DMS79 (cell line): Measurements from ENCODE around the gene DYRK4.

Experiments
- DNase-seq: peaks from one replicate; lab custom pipeline; 2025; lab: John Stamatoyannopoulos, UW

Gene DYRK4

DNA sequence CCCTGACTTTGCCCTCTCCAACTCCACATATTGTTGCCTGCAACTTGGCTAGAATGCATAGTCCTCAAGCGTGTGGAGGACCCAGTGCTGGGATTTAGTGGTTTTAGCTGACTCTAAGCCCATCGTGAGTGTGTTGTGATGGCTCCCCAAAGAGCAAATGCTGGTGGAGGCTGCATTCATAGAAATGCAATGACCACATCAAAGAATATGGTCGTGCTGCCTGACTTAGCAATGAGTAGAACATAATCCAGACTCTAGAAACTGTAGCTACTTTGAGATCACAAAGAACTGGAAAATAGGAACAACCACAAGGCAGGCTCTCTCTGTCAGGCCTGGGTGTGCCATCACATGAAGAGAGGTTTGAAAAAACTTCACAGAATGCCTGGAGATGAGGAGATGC is 1.3 kb downstream of the DYRK4 start:
- DNase-seq, result no peak

DNA sequence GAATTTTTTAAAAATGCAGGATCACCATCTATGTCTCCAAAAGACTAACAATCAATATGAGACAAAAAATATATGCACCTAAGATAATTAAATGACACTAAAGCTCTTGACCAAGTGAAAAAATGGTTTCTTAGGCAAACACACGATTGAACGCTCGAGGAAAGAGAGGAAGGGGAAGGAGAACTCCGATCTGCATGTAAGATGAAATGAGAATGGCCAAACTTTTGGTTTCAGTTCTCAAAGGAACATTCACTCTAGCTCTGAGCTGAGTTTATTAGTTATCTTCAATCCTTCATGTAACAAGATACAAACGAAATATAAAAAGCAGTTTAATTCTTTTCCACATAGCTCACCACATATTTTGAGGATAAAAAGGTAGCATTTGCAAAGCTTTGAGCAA is 2.8 kb downstream of the DYRK4 start:
- DNase-seq, result no peak

DNA sequence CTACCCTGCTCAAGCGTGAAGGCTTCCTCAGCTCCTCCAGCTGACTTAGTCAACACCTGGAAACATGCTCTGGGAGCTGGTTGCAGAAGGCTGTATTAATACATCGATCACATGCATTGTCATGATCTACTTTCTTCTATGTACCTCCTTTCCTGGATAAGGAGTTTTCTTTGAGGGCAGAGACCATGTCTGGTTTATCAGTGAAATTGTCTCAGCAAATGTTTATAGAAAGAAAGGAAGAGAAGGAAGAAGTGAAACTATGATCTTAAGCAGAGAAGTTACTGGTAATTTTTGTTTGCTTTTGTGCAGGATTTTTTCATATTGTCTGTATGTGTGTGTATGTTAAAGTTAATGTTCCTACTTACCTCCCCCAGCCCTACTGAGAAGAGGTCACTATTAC is 4.5 kb downstream of the DYRK4 start:
- DNase-seq, result no peak

DNA sequence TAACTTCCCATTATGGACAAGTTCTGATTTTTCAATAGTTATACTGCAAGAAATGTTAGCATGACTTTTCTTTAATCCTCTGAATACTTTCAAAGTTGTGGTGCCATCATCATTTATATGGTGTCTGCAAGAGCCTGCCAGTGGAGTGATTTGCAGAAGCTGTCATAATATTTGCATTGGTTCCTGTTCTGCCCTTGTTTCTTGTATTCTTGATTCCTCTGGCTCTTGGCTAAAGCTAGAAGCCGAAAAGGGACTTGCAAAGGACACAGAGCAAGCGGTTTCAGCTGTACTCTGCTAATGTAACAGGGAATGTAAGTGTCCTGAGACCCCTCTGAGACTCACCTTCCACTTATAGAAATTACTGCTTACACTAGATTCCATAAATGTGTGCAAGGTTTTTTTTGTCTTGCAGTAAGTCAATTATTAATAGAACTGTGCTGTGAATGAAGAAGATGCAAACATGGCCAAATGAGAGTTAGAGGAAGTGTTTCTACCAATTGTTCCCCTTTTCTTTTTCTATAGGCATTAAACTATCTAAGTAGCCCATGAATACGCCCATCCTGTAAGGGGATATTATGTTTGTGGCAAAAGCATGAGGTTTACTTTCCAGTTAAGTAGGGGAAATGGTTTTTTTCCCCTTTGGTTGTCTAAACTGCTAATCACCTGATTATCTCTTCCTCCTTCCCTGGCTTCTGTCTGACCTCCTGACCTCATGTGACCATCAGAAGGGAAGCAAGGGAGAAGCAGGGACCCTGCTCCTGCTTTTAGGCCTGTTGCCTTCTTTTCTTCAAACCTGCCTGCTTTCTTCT is 5.3 kb downstream of the DYRK4 start:
- no peak for DNase-seq

DNA sequence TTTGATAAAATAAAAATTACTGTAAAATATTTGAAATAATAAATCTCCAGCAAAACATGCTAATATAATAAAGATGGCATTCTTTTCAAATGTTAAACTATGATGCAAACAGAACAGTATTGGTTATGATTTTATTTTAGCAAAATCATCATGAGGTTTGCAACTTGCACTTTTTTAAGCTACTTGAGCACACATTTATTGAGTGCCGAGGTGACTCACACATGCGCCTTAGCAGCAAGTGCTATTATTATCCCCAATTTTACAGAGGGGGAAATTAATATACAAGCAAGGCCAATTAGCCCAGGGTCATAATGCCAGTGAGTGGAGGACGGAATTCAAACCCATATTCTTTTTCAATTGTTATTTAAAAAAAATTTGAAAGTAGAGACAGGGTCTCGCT is 7.3 kb downstream of the DYRK4 start:
- no peak for DNase-seq

DNA sequence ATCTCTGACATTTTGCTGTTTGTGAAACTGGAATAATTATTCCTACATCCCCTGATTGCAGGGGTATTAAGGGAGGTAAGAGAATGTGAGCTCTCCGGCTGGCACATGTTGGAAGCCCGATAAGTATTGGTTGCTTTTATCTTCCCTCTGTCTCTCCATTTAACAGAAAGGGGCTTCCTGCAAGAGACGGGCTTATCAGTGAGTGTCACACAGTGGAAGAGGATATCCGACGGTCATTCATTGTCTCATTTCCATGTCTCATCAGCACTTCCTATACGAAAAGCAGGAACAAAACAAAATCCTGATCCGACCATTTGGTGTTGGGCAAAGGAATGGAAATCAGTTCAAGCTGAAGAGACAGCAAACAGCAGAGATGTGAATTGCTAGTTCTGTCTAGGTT is 10.7 kb downstream of the DYRK4 start:
- DNase-seq, result no peak

DNA sequence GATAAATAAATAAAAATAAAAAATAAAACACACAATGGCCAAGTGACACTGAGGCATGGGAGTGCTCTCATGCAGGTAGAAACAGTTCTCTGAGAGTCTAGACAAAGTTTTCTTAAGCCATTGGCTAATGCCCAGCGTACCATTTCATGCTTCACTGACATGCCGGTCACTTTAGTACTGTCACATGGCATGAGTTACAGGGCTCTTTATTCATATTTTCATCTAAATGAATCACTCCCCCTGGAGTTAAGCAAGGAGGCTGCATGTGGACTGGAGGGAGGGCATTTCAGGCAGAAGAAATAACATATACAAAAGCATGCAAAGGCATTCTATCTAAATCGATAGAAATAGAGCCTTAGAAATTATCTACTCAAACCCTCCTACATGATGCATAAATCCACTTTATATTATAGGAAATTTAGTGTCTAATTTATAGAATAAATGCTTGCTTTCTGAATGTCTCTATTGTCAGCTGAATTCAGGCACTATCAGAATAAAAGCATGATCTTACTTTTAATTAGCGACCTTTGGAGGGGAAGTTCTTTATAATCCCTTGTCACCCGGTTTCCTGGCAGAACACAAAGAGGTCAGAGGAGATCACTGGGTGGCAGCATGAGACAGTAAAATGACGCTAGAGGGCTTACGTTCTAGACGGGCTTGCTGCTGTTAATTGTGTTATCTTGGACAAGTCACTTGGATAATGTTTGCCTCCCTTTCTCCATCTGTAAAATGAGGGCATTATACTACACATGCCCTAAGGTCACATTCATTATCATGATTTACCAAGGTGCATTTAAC is 17.5 kb downstream of the DYRK4 start:
- no peak for DNase-seq

DNA sequence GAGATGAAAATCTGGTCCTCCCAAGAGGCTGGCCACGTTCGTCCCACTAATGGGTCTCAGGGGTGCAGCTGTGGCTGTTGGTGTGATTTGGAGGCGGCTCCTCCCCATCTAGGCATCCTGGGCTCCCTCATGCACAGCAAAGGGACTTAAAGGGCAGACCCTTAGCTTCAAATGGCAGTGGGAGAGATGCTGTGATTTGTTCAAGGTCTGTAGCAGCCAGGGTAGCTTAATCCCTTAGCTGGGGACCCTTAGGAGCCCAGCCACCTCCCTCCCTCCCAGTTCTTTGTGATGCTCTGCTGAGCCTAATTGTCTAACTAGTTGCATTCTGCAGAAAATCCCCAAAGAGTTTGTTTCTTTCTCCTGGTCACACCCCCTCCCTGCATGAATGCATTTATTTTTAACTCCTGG is 18.3 kb downstream of the DYRK4 start:
- no peak for DNase-seq

DNA sequence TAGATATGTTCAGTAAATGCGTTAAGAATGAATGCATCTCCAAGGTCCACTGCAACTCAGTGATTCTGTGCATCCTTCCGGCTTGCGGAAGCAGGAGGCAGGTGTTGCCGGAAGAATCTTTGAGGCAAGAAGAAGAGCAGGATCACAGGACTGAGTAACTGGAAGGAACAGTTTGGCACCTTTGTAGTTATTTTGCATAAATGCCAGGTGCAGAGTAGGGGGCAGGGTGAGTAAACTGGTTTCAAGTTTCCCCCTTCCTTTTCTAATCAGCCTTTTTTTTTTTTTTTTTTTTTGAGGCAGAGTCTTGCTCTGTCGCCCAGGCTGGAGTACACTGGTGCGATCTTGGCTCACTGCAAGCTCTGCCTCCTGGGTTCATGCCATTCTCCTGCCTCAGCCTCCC is 22.3 kb downstream of the DYRK4 start:
- DNase-seq, result no peak

DNA sequence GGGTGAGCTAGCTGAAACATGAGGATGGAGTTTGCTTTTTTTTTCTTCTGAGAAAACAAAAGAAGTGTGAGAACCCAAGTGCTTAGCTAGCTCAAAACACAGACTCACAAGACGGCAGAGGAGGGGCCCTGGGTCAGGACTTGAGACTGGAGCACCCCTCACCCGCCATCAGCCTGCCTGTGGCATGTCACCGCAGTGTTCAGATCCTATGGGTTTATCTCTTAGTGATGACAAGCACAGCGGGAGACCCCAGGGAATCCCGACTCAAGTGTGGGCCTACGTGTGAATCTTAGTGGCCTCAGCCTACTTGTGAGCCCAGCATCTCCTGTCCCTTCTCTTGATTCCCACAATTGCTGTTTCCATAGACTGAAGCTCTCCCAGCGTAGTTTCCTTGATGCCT is 22.9 kb downstream of the DYRK4 start:
- DNase-seq, result no peak

DNA sequence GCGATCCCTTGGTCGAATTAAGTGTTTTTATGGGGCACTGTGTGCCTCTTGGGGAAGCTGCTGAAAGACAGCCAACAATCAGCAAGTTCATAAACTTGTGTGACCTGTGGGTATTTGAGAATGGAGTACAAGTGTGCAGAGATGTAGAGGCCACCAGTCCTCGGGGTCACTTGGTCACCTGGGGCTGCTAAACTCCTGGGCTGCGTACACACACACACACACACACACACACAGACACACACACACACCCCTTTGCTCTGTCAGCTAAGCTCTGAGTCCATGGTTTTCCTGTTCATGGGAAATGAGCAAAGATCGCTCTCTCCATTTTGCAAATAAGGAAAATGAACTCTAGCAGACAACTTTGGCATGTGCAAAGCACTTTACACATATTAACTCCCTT is 24.5 kb downstream of the DYRK4 start:
- DNase-seq, result no peak

DNA sequence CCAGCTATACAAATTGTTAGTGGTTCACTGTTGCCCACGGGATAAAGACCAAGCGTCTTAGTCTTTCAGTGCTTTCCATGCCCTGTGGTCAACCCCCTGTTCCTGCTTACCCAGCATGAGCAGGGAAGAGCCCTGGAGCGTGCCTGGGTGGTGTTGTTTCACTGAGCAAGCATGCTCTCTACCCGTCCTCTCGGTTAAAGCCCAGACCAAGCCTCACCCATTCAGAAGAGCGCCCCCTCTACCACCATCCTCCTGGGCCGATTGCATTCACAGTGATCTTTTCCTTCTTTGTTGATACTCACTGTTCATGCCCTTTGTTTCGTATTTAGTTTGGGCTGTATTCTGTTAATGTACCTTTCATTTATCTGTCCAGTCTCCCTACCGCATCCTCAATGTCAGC is 25.1 kb downstream of the DYRK4 start:
- DNase-seq, result no peak

DNA sequence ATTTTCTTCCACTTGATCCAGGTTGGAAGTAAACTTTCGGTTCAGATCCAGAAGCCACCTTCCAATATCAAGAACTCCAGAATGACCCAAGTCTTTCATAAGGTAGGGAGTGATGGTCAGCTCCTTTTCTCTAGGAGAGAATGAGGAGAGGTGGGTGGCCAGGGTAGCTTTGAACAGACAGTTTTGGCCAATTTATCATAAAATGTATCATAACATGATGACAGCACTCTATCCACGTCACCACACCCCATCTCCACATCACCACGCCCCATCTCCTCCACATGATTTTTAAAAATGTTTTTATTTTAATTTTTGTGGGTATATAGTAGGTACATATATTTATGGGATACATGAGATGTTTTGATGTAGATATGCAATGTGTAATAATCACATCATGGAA is 26.9 kb downstream of the DYRK4 start:
- DNase-seq, result no peak

DNA sequence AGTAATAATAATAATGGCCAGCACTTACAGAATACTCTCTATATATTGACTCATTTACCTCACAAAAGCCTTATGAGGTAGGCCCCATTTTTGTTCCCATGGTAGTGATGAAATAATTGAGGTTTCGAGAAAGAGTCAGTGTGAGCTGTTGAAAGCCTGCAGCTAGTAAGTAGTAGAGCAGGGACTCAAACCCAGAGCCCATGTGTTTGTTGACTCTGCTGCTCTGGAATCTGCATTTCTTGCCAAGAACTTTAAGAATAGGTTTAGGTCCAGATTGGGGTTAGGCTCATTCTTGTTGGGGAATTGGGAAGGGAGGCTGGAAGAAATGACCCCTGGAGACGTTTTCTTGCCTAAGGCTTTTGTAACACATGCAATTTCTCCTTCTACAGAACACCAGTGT is 27.9 kb downstream of the DYRK4 start:
- DNase-seq, result no peak

DNA sequence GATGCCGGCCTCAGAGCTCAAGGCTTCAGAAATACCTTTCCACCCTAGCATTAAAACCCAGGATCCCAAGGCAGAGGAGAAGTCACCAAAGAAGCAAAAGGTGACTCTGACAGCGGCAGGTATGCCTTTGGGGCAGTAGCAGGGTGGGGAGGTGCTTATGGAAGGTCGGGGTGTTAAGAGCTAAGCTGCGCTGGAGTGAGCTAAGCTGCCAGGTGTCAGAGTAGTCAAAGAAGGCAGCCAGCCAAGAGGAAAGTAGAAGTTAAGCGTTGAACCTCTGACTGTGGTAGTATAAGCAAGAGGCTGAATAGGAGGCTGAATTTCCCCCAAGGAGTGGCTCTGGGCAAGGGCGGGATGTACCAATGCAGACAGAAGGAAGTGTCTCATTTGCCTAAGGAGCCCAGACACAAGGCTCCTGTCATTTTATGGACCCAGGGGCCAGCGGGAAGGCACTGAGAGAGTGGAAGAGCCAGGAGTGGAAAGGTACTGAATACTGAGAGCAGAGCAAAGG is 29.2 kb downstream of the DYRK4 start:
- DNase-seq, result peak; percentile 64

DNA sequence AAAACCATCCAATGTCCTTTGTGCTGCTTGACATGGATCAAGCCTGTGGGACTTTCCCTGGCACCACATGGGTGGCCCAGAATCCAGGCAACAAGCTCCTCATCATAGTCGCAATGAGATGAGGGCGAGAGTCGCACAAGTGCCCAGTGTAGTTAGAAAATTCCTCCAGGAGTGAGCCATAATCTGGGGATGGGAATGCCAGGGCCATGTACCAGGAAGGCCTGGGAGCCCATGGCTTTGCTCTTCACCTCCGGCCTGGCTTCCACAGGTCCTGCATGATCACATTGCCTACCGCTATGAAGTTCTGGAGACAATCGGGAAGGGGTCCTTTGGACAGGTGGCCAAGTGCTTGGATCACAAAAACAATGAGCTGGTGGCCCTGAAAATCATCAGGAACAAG is 33.9 kb downstream of the DYRK4 start:
- no peak for DNase-seq

DNA sequence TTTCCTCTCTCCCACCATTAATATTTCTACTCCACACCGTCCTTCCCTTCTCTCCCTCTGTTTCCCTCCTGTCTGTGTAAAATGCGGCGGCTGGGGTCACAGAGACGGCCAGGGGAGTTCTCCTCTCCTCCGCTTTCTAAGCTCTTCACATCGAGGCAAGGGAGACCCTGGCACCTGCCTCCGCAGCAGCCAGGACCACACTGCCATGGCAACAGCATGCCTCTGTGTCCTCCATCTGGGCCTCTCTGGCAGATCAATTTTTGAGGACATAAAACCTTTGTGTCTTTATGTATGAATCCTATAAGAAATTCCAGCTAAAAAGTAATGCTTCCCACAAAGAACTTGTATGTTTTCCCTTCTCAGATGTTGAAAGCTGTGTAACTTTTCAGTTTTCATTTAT is 41.4 kb downstream of the DYRK4 start:
- no peak for DNase-seq

DNA sequence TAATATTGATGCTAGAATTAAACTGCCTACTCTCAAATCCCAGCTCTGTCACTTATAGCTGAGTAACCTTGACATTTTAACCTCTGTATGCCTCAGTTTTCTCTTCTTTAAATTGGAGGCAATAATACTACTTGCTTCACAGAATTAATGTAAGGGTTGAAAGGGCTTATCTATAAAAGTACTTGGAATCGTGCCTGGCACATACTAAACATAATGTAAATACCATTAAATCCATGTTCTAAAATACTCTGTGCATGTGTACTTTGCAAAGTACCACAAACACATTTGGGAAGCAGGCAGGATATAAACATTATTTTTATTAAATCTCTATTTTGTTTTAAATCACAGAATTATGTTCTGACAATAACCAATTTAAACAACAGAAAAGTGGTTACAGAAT is 41.9 kb downstream of the DYRK4 start:
- DNase-seq, result no peak

DNA sequence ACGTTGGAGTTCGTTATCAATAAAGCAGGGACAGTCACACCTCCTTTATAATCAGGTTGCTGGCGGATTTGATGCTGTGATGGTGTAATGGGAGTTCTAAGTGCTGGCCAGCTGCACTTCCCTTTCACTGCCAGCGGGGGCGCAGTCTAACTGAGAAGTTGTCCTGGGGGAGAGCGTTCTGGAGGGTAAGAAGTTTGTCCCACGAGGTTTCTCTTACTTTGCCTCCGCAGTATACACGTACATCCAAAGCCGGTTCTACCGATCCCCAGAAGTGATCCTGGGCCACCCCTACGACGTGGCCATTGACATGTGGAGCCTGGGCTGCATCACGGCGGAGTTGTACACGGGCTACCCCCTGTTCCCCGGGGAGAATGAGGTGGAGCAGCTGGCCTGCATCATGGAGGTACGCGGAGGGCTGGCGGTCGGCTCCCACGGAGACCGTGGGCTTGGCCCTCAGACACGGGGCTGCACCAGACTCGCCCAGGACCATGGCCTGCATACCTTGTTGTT is 42.7 kb downstream of the DYRK4 start:
- peak; percentile 46 for DNase-seq

DNA sequence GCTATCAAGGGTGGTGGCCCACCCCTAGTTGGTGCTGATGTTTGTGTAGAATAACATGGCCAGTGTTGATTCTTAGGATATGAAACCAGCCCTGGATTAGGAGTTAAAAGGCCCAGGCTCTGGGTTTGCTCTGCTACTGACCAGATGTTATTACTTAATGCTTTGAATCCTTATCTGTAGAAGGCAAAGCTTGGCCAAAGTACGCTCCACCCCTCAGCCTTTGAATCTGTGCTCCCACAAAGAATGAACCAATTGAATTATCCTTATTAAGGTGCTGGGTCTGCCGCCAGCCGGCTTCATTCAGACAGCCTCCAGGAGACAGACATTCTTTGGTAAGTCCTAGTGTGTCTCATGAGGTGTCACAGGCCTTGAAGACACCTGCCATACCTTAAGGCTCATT is 45.0 kb downstream of the DYRK4 start:
- no peak for DNase-seq

DNA sequence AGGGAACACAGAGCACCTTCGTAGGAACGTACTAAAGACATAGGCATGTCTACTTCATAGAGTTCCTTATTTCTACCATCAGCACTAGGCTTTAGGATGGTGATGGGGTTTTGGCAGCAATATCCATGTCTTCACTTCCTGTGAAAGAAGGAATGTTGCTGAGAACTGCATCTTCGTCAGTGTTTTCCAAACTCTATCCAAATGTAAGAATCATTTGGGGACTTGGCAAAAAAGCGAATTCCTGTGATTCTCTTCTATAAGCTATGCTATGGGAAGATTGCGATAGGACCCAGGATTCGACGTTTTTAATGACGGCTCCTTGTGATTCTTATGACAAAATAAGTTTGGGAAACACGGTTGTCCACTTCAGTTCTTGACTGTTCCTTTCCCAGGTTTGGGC is 47.1 kb downstream of the DYRK4 start:
- DNase-seq, result no peak

DNA sequence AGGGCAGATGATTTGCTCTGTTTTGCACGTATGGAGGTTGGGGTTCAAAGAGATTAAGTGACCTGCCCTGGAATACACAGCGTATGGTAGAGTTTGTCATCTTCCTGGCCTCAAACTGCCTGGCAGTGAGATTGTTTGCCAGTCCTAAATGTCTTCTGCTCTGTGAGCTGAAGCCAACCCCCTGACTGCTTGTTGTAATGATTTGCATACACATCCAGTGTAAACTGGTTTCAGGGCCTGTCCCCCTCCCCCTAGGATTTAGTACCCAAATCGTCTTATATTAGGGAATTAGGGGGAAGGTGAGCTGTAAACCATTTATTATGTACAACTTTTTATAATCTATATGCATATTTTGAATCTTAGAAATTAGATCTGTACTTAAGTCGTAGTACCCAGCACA is 48.5 kb downstream of the DYRK4 start:
- no peak for DNase-seq

DNA sequence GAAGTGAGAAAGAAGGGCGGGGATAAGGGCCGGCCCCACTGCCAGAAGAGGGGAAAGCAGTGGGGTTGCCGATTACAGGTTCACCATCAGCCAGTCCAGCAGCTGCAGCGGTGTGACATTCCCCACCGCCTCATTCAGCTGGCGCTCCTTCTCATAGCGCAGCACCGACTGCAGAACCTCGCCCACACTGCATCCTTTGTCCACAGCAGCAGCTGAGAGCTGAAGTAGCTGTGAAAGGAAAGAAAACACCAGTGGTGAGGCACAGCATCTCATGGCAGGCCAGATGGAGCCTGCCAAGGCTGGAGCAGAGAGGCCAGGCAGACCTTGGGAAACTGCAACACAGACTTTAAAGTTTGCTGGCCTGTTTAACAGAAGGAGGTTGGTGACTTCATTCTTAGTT is 53.7 kb downstream of the DYRK4 start:
- DNase-seq, result no peak
